Colonic mucosa (tissue), 4 donors: ENCODE results near the gene RETN. TPM values are rescaled to one million over a fixed set of nuclear protein-coding genes. Genes with fewer than 3 reads are reported as not detected.

Source experiments
- DNase-seq: peaks from one replicate; pipeline ENCODE4 v3.0.0-alpha.2; 2020
- H3K27ac ChIP-seq: fragments of 200-600 bp; one replicate; pipeline ENCODE4 v1.8.0; 2021
- H3K27me3 ChIP-seq: fragments of 200-600 bp; one replicate; pipeline ENCODE4 v1.8.0; 2021
- H3K36me3 ChIP-seq: fragments of 200-600 bp; one replicate; pipeline ENCODE4 v1.8.0; 2021
- H3K4me1 ChIP-seq: fragments of 200-600 bp; one replicate; pipeline ENCODE4 v1.8.0; 2021; ENCODE audit warnings: mild to moderate bottlenecking
- H3K4me3 ChIP-seq: fragments of 200-600 bp; one replicate; pipeline ENCODE4 v1.8.0; 2021
- H3K9ac ChIP-seq, 2 donors: one replicate each; pipeline ENCODE4 v1.7.0; 2013; ENCODE audit warnings: control low read depth in 2 of 2, low read depth in 2 of 2, low read length in 2 of 2
- H3K9me3 ChIP-seq: fragments of 200-600 bp; one replicate; pipeline ENCODE4 v1.8.0; 2021
- intact Hi-C: fragments of 100-400 bp; cut with DNase I; formaldehyde crosslinking; loops from one replicate; pipeline ENCODE4 v1.14.1; 2022
- total RNA-seq, 2 donors: library from RNA; stranded (reverse); fragmentation: NEBNext Ultra II Directional in 1 of 2; extraction: Animal tissue kit (Norgen Biotek cat#: 25700) in 1 of 2; gene quantifications; one replicate each; pipeline ENCODE4 v1.2.1, GENCODE V29; 2021
- TF ChIP-seq, protein P1 (sequence below): fragments of 200-600 bp; IDR thresholded peaks from one replicate; pipeline ENCODE4 v1.8.0; 2022; ENCODE audit warnings: antibody characterized with exemption, mild to moderate bottlenecking
- donor health status: healthy.
- donor health status: DM: no; HTN: no; CAD: no.
- donor health status: DM: no; HTN: no; CAD: no.

The RETN gene
- total RNA-seq, 2 donors from 2014 or later = not detected

DNA sequence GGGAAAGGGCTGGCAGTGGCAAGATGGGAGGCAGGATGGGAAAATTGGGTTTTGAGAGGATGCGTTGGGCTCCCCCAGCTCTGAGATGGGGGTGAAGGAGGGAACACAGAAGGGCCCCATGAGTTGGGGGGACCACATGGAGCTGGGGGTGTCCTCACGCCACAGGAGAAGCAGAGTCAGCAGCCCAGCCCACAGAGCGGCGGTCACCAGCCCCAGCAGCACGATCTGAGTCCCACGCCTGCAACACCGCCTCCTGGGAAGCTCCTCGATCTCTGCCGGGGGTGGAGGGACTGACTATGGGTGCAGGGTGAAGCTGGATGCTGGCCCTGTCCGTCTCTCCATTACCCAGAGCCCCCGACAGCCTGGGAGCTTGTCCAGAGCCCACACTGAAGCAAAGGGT lies 29.7 kb downstream of the RETN start:
- DNase-seq = no peak
- no peak overlapping the region for H3K27ac ChIP-seq
- no peak overlapping the region for H3K9ac ChIP-seq
- TF ChIP-seq, protein P1, sequence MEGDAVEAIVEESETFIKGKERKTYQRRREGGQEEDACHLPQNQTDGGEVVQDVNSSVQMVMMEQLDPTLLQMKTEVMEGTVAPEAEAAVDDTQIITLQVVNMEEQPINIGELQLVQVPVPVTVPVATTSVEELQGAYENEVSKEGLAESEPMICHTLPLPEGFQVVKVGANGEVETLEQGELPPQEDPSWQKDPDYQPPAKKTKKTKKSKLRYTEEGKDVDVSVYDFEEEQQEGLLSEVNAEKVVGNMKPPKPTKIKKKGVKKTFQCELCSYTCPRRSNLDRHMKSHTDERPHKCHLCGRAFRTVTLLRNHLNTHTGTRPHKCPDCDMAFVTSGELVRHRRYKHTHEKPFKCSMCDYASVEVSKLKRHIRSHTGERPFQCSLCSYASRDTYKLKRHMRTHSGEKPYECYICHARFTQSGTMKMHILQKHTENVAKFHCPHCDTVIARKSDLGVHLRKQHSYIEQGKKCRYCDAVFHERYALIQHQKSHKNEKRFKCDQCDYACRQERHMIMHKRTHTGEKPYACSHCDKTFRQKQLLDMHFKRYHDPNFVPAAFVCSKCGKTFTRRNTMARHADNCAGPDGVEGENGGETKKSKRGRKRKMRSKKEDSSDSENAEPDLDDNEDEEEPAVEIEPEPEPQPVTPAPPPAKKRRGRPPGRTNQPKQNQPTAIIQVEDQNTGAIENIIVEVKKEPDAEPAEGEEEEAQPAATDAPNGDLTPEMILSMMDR = no peak
- H3K27me3 ChIP-seq = no peaks in the 10 kb centered on the region
- H3K9me3 ChIP-seq = no peaks in the 10 kb centered on the region
- intact Hi-C loops = no loop called here
- H3K4me1 ChIP-seq = no peaks in the 10 kb centered on the region
- no peak overlapping the region for H3K4me3 ChIP-seq
- H3K36me3 ChIP-seq = no peaks in the 10 kb centered on the region

DNA sequence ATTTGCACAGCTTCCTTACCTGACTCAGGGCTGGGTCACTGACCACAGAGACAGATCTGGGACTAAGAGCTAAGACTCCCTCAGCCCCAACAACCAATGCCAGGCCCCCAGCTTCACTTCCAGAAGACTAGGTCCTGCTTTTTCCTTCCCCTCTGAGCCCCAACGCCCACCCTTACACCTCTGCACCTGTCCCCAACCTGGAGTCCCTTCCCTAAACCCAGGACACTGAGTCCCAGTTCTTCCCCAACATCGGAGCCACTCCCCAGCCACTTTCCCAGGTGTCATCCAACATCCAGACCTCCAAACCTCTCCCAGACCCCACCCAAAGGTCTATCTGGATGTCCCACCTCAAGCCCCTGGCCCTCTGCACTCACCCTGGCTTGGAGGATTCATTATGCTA lies 30.2 kb downstream of the RETN start:
- H3K9me3 ChIP-seq = no peaks in the 10 kb centered on the region
- no peak overlapping the region for H3K9ac ChIP-seq
- TF ChIP-seq, protein P1 = no peak
- H3K36me3 ChIP-seq = no peaks in the 10 kb centered on the region
- DNase-seq = no peak
- no peak overlapping the region for H3K4me3 ChIP-seq
- intact Hi-C loops = no loop called here
- no peaks in the 10 kb centered on the region for H3K4me1 ChIP-seq
- H3K27ac ChIP-seq = no peak overlapping the region
- H3K27me3 ChIP-seq = no peaks in the 10 kb centered on the region

DNA sequence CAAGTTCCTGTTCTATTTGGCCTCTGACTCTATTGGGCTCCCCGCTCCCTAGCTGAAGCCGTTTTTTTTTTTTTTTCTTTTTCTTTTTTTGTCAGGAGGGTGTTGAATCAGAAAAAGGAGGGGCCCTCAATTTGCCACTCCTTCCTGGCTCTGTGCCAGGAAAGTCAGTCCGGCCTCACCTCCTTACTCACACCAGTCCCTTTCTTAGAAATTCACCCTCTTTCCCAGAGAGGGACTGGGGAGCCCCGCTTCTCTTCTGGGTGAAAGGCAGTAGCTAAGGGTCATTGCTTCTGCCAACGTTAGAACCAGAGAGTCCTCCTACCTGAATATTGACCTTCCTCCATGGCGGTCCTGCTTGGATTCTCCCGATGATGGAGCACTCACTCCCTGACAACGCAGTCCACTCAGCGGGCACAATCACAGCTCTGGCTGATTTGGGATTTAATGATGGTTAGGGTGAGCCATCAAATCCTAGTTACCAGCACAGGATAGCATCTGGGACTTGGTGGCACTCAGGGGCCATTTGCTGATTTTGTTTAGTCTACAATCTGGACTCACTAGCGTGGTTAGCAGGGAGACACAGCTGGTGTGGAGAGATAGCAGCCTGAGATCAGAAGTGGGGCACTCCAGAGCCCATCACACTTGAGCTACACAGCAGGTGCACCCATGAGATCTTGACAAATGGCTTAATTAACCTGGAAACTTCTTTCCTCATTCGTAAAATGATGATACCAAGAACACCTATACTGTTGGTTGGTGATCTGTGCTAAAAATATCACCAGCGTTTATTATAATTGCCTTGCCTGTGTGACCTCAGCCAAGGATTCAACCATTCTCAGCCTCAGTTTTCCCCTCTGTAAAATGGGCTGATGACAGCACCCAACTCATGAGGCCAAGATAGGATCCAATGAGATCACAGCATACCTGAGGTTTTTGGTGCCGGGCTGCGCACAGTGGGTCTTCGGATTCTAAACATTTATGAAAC lies 30.9 kb downstream of the RETN start:
- Histone ChIP-seq H3K27me3 (no peaks in the 10 kb centered on the region), H3K4me3 (no peak overlapping the region), H3K4me1 (no peaks in the 10 kb centered on the region), H3K27ac (no peak overlapping the region), H3K9ac (no peak overlapping the region), H3K9me3 (no peaks in the 10 kb centered on the region), H3K36me3 (no peaks in the 10 kb centered on the region)
- TF ChIP-seq, protein P1 = no peak
- no peak for DNase-seq
- intact Hi-C loops = no loop called here

DNA sequence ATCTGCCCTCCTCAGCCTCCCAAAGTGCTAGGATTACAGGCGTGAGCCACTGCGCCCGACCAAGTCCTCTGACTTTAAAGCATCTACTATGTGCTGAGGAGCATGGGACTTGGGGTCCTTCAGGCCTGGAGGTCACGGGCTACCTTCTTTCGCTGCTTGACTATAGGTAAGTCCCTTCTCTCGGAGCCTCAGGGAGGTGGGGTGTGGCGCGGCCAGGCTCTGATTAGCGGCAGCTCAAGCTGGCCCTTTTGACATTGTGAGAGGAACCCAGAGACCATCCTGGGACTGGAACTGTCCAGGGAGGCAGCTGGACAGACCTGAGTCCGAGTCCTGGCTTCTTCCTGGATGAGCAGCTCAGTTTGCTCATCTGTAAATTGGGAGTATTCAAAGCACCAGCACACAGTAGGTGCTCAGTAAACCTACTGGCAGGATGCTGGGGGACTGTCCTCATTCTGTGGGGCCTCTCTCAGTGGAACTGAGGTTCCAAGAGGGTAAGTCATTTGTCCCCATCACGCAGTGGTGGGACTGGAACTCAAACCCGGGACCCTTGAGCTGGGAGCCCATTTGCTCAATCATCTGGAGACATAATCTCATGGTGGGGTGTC lies 32.3 kb downstream of the RETN start:
- no peaks in the 10 kb centered on the region for H3K36me3 ChIP-seq
- H3K27me3 ChIP-seq = no peaks in the 10 kb centered on the region
- TF ChIP-seq, protein P1 = no peak
- no peak for DNase-seq
- no peak overlapping the region for H3K4me3 ChIP-seq
- no peak overlapping the region for H3K27ac ChIP-seq
- no peaks in the 10 kb centered on the region for H3K4me1 ChIP-seq
- H3K9ac ChIP-seq = no peak overlapping the region
- no peaks in the 10 kb centered on the region for H3K9me3 ChIP-seq
- intact Hi-C loops = no loop called here

DNA sequence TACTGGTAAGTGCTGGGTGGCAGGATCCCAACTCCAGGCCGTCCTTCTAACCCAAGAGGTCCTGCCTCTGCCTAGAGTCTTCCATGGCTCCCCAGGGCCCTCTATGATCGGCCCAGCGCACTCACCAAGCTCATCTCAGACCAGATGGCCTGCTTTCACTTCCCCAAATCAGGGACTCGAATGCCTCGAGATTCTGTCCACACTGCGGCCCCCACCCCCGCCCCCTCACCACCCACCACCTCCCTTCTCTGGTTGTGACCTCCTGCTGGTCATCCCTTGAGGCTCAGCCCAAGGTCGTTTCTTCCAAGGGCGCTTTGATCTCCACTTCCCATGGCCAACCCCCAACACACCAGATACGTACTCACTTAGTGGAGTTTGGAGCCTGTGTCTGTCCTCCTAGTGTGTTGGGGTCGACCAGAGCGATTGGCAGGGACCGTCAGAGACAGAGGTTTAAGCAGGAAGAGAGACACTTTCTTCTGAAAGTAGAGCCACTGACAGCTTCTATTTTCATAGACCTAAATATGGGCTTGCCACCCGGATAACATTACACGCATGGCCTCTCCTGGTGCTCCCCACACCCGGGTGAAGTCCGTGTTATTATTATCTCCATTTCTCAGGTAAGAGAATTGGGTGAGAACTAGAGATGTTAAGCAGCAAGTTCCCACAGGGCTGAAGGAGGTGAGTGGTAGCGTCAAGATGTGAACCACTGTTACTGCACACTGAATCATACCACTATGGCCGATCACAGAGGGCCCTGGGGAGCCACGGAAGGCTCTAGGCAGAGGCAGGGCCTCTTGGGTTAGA lies 33.0 kb downstream of the RETN start, which contains the start of gene FCER2:
Gene FCER2 (minus strand): TSS at position 478 of the 804 bp plus-strand sequence. CDS start 2,371 bp downstream, outside the sequence.
- no peaks in the 10 kb centered on the region for H3K9me3 ChIP-seq
- TF ChIP-seq, protein P1 = no peak
- no peak within 1 kb of the TSS for H3K9ac ChIP-seq
- H3K4me3 ChIP-seq = no peak within 1 kb of the TSS
- H3K36me3 ChIP-seq = no peaks in the 10 kb centered on the region
- H3K27me3 ChIP-seq = no peaks in the 10 kb centered on the region
- intact Hi-C loops = no loop called here
- no peak for DNase-seq
- no peaks in the 10 kb centered on the region for H3K4me1 ChIP-seq
- H3K27ac ChIP-seq = no peak within 1 kb of the TSS
